Left lung (tissue), 10 donors: ENCODE data around the gene FA2H. TPM values are rescaled to one million over a fixed set of nuclear protein-coding genes. Genes with fewer than 3 reads are reported as not detected.

Experiments
- ATAC-seq: fragments of 200-7000 bp; cut with Tn5 transposase; one replicate; pipeline ENCODE4 v1.9.1; 2020; ENCODE audit warnings: moderate library complexity
- DNase-seq, 4 donors: peaks; one replicate each; pipeline ENCODE4 v3.0.0-alpha.2; 2013 to 2020
- H3K27ac ChIP-seq, 2 donors: fragments of 200-600 bp; sonication (generic) in 1 of 2; one replicate each; pipeline versions ENCODE4 v1.5.0 to v1.8.0; 2020 to 2021
- H3K27me3 ChIP-seq, 2 donors: fragments of 200-600 bp; sonication (generic) in 1 of 2; one replicate each; pipeline versions ENCODE4 v1.5.0 to v1.8.0; 2020 to 2021
- H3K36me3 ChIP-seq, 2 donors: fragments of 200-600 bp; sonication (generic) in 1 of 2; one replicate each; pipeline versions ENCODE4 v1.5.0 to v1.8.0; 2020 to 2021
- H3K4me1 ChIP-seq, 2 donors: fragments of 200-600 bp; one replicate each; pipeline ENCODE4 v1.8.0; 2021
- H3K4me3 ChIP-seq, 2 donors: fragments of 200-600 bp; sonication (generic) in 1 of 2; one replicate each; pipeline versions ENCODE4 v1.5.0 to v1.8.0; 2020 to 2021; ENCODE audit warnings: mild to moderate bottlenecking in 1 of 2
- H3K9me3 ChIP-seq, 2 donors: fragments of 200-600 bp; sonication (generic) in 1 of 2; one replicate each; pipeline versions ENCODE4 v1.5.0 to v1.8.0; 2020 to 2021
- CTCF ChIP-seq, 2 donors: fragments of 200-600 bp; sonication (generic) in 1 of 2; IDR thresholded peaks; one replicate each; pipeline versions ENCODE4 v1.5.0 to v1.8.0; 2021; ENCODE audit warnings: antibody characterized with exemption in 2 of 2
- intact Hi-C, 2 donors: fragments of 100-400 bp; cut with DNase I; formaldehyde crosslinking; loops; one replicate each; pipeline versions ENCODE4 v1.11.2 to v1.14.2; 2022
- polyA plus RNA-seq, 6 donors: library from polyadenylated mRNA; unstranded; fragments of 120-200 nt; gene quantifications; one replicate each; pipeline ENCODE4 v1.2.1, GENCODE V29; 2013; ENCODE audit not compliant: insufficient read length in 6 of 6
- total RNA-seq, 2 donors: library from RNA; stranded (reverse); fragmentation: NEBNext Ultra II Directional; extraction: Animal tissue kit (Norgen Biotek cat#: 25700); gene quantifications; one replicate each; pipeline ENCODE4 v1.2.1, GENCODE V29; 2021
- donor health status: DM: no; HTN: yes; CAD: no.
- donor health status: DM: no; HTN: no; CAD: no.

The FA2H gene
- total and polyA plus RNA-seq, 8 donors, result 3.3 to 7.3 (median 5.6) TPM

- ATAC-seq (no peak), DNase-seq (no peak)
- Histone ChIP-seq H3K4me1 (peaks cover 4 to 17% of the 10 kb centered on the region in 2 donors), H3K36me3 (no peaks in the 10 kb centered on the region), H3K9me3 (no peaks in the 10 kb centered on the region), H3K27ac (no peak overlapping the region), H3K27me3 (peaks cover 18 to 51% of the 10 kb centered on the region in 2 donors), H3K4me3 (no peak overlapping the region)
- intact Hi-C loops, result no loop called here
- TF ChIP-seq CTCF (IDR thresholded peaks at IDR 0.05), result no peak
Observed at GRCh38 chr16:74776926-74777325, 2.3 kb upstream of the FA2H start.

GRCh38 chr16:74775255-74775654, 635 bp upstream of the FA2H start:
- Histone ChIP-seq H3K9me3 (no peaks in the 10 kb centered on the region), H3K27ac (no peak overlapping the region), H3K4me3 (peak overlapping the region; percentile 28 to 44), H3K27me3 (peaks cover 18 to 67% of the 10 kb centered on the region in 2 donors), H3K36me3 (no peaks in the 10 kb centered on the region), H3K4me1 (peaks cover 4 to 17% of the 10 kb centered on the region in 2 donors)
- intact Hi-C loops, result no loop called here
- TF ChIP-seq CTCF (IDR thresholded peaks at IDR 0.05), result no peak
- ATAC-seq, result no peak
- no peak for DNase-seq

GRCh38 chr16:74773446-74774222, 986 bp downstream of the FA2H start:
- Histone ChIP-seq H3K27ac (no peak overlapping the region), H3K4me3 (peak overlapping the region in 1 of 2 donors; percentile 44), H3K27me3 (peaks cover 18 to 68% of the 10 kb centered on the region in 2 donors), H3K9me3 (no peaks in the 10 kb centered on the region), H3K4me1 (peaks cover 4 to 17% of the 10 kb centered on the region in 2 donors), H3K36me3 (no peaks in the 10 kb centered on the region)
- ATAC-seq (no peak), DNase-seq (no peak)
- TF ChIP-seq CTCF (IDR thresholded peaks at IDR 0.05), result no peak
- intact Hi-C loops, result no loop called here

GRCh38 chr16:74771656-74772315, 2.8 kb downstream of the FA2H start:
- DNase-seq, result no peak
- peaks cover 4 to 17% of the 10 kb centered on the region in 2 donors for H3K4me1 ChIP-seq
- H3K27ac ChIP-seq, result no peak overlapping the region
- ATAC-seq, result no peak
- intact Hi-C loops, result no loop called here
- peaks cover 18 to 66% of the 10 kb centered on the region in 2 donors for H3K27me3 ChIP-seq
- H3K4me3 ChIP-seq, result no peak overlapping the region
- H3K9me3 ChIP-seq, result no peaks in the 10 kb centered on the region
- no peak for TF ChIP-seq CTCF (IDR thresholded peaks at IDR 0.05)
- no peaks in the 10 kb centered on the region for H3K36me3 ChIP-seq

- peaks cover 18 to 62% of the 10 kb centered on the region in 2 donors for H3K27me3 ChIP-seq
- intact Hi-C loops, result no loop called here
- no peak for ATAC-seq
Observed at GRCh38 chr16:74770831-74771526, 3.6 kb downstream of the FA2H start.

More at GRCh38 chr16:74770831-74771526, 3.6 kb downstream of the FA2H start:
- Histone ChIP-seq H3K27ac (no peak overlapping the region), H3K4me1 (peaks cover 4 to 17% of the 10 kb centered on the region in 2 donors), H3K4me3 (no peak overlapping the region), H3K9me3 (no peaks in the 10 kb centered on the region), H3K36me3 (no peaks in the 10 kb centered on the region)
- no peak for DNase-seq
- no peak for TF ChIP-seq CTCF (IDR thresholded peaks at IDR 0.05)
